ENCODE measurements around the gene DNM3.

Gene DNM3

DNA sequence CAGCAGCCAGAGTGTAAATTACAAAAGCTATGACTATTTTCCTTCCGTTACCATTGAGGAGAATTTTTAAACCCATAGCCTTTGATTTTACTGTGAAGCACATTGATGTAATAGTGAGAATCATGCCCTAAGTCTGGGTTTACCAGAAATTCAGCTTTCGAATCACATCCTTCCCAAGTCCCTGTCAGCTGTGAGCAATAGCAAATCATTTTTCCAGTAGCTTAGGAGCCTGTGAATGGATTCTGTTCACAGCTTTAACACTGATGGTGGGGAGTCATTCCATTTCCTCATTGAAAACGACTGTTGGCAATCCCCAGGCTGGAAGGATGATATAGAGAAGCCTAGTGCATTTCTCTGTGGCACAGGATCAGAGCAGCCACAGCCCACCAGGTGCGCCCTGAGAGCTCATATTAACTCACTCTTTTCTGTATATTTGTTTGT lies 497.0 kb downstream of the DNM3 start:
- Histone ChIP-seq H3K9ac (ENCODE audit: low read length) (no peak overlapping the region), H3K9me3 (replicated peaks; ENCODE audit: insufficient read depth, low read length) (no peaks in the 10 kb centered on the region), H2AFZ (ENCODE audit: low read length) (no peak overlapping the region), H3K79me2 (ENCODE audit: low read length) (no peaks in the 10 kb centered on the region), H3K36me3 (replicated peaks; ENCODE audit: insufficient read depth, low read length) (no peaks in the 10 kb centered on the region), H3K27ac (ENCODE audit: low read length) (no peak overlapping the region), H3F3A (ENCODE audit: insufficient read depth, low read length) (no peaks in the 10 kb centered on the region), H3K9me2 (replicated peaks; ENCODE audit: insufficient read depth, low read length) (no peaks in the 10 kb centered on the region), H4K20me1 (ENCODE audit: insufficient read depth, low read length) (no peaks in the 10 kb centered on the region), H3K4me2 (ENCODE audit: low read depth, low read length) (no peak overlapping the region), H3K27me3 (replicated peaks; ENCODE audit: insufficient read depth, low read length) (no peaks in the 10 kb centered on the region), H3K4me1 (ENCODE audit: low read length) (0 out of 2 replicates have a peak, but pooled peaks cover under 1% of the 10 kb centered on the region), H3K4me3 (ENCODE audit: low read length) (no peak overlapping the region)
- TF ChIP-seq EZH2phosphoT487 (IDR thresholded peaks at IDR 0.05; ENCODE audit: low read length) = no peak
- TF ChIP-seq, protein P1, sequence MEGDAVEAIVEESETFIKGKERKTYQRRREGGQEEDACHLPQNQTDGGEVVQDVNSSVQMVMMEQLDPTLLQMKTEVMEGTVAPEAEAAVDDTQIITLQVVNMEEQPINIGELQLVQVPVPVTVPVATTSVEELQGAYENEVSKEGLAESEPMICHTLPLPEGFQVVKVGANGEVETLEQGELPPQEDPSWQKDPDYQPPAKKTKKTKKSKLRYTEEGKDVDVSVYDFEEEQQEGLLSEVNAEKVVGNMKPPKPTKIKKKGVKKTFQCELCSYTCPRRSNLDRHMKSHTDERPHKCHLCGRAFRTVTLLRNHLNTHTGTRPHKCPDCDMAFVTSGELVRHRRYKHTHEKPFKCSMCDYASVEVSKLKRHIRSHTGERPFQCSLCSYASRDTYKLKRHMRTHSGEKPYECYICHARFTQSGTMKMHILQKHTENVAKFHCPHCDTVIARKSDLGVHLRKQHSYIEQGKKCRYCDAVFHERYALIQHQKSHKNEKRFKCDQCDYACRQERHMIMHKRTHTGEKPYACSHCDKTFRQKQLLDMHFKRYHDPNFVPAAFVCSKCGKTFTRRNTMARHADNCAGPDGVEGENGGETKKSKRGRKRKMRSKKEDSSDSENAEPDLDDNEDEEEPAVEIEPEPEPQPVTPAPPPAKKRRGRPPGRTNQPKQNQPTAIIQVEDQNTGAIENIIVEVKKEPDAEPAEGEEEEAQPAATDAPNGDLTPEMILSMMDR (IDR thresholded peaks at IDR 0.05; ENCODE audit: low read length) = no peak
- TF ChIP-seq EZH2 (optimal IDR thresholded peaks at IDR 0.05; ENCODE audit: low read depth, low read length) = no peak
- no peak for DNase-seq

DNA sequence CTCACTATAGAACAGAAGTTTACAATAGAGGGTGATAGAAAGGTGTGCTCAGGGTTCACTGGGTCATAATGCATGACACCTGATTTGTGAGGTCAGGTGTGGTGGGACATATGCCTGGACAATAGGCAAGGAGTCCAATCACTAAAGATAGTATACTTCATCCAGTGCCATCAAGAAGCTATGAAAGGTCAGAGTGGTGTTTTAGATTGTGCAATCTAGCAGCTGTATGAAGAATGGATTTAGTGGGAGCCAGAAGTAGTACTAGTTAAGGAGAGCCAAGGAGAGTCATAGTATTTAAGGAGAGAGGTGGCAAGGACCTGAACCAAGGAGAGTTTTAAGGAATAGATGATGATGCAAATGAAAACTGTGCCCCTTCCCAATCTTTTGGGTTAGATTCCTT lies 498.5 kb downstream of the DNM3 start:
- no peaks in the 10 kb centered on the region for H4K20me1 ChIP-seq (ENCODE audit: insufficient read depth, low read length)
- H3K4me1 ChIP-seq (ENCODE audit: low read length) = 0 out of 2 replicates have a peak, but pooled peaks cover 9% of the 10 kb centered on the region
- no peak overlapping the region for H3K4me2 ChIP-seq (ENCODE audit: low read depth, low read length)
- no peaks in the 10 kb centered on the region for H3K79me2 ChIP-seq (ENCODE audit: low read length)
- H3K9ac ChIP-seq (ENCODE audit: low read length) = no peak overlapping the region
- H3K27ac ChIP-seq (ENCODE audit: low read length) = no peak overlapping the region
- no peaks in the 10 kb centered on the region for H3K9me3 ChIP-seq (replicated peaks; ENCODE audit: insufficient read depth, low read length)
- DNase-seq = no peak
- no peak overlapping the region for H3K4me3 ChIP-seq (ENCODE audit: low read length)
- peaks cover 11% of the 10 kb centered on the region for H3K27me3 ChIP-seq (replicated peaks; ENCODE audit: insufficient read depth, low read length)
- H2AFZ ChIP-seq (ENCODE audit: low read length) = no peak overlapping the region
- TF ChIP-seq, protein P1 (IDR thresholded peaks at IDR 0.05; ENCODE audit: low read length) = no peak
- no peak for TF ChIP-seq EZH2 (optimal IDR thresholded peaks at IDR 0.05; ENCODE audit: low read depth, low read length)
- TF ChIP-seq EZH2phosphoT487 (IDR thresholded peaks at IDR 0.05; ENCODE audit: low read length) = no peak
- H3F3A ChIP-seq (ENCODE audit: insufficient read depth, low read length) = peaks cover under 1% of the 10 kb centered on the region
- no peaks in the 10 kb centered on the region for H3K9me2 ChIP-seq (replicated peaks; ENCODE audit: insufficient read depth, low read length)
- H3K36me3 ChIP-seq (replicated peaks; ENCODE audit: insufficient read depth, low read length) = no peaks in the 10 kb centered on the region

DNA sequence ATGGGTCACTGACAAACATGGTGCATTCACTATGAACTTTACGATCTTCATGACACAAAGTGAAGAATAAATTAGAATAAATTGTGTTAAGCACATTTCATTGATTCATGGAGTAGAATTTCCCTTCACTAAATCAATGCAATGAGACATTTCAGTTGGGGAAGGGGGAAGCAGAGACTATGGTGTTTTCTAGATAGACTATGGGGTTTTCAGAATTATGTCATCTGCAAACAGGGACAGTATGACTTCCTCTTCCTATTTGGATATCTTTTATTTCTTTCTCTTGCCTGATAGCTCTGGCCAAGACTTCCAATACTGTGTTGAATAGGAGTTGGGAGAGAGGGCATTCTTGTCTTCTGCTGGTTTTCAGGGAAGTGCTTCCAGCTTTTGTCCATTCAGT lies 499.2 kb downstream of the DNM3 start:
- TF ChIP-seq, protein P1 (IDR thresholded peaks at IDR 0.05; ENCODE audit: low read length) = no peak
- no peak for TF ChIP-seq EZH2 (optimal IDR thresholded peaks at IDR 0.05; ENCODE audit: low read depth, low read length)
- no peak for TF ChIP-seq EZH2phosphoT487 (IDR thresholded peaks at IDR 0.05; ENCODE audit: low read length)
- H4K20me1 ChIP-seq (ENCODE audit: insufficient read depth, low read length) = no peaks in the 10 kb centered on the region; the same call in 1 of the 2 replicates
- no peak overlapping the region for H2AFZ ChIP-seq (ENCODE audit: low read length)
- H3K9ac ChIP-seq (ENCODE audit: low read length) = no peak overlapping the region
- no peak overlapping the region for H3K27ac ChIP-seq (ENCODE audit: low read length)
- H3K79me2 ChIP-seq (ENCODE audit: low read length) = no peaks in the 10 kb centered on the region
- H3K27me3 ChIP-seq (replicated peaks; ENCODE audit: insufficient read depth, low read length) = peaks cover 11% of the 10 kb centered on the region
- no peaks in the 10 kb centered on the region for H3K36me3 ChIP-seq (replicated peaks; ENCODE audit: insufficient read depth, low read length)
- H3K9me3 ChIP-seq (replicated peaks; ENCODE audit: insufficient read depth, low read length) = no peaks in the 10 kb centered on the region
- no peak overlapping the region for H3K4me3 ChIP-seq (ENCODE audit: low read length)
- no peak for DNase-seq
- no peaks in the 10 kb centered on the region for H3K9me2 ChIP-seq (replicated peaks; ENCODE audit: insufficient read depth, low read length)
- H3K4me1 ChIP-seq (ENCODE audit: low read length) = peaks cover 16% of the 10 kb centered on the region
- H3K4me2 ChIP-seq (ENCODE audit: low read depth, low read length) = no peak overlapping the region
- peaks cover 8% of the 10 kb centered on the region for H3F3A ChIP-seq (ENCODE audit: insufficient read depth, low read length)
